SK-N-SH treated with all-trans-retinoic acid at 6 μM for 48 hours (cell line): ENCODE results near the gene NSUN7.
"Not testable (repeated sequence)": the region's sequence is repeated elsewhere in the genome, so short reads cannot be mapped to it uniquely, and the experiment has no call there.

Experiments
- ATAC-seq: fragments of 200-7000 bp; cut with Tn5 transposase; 3 replicates; pipeline ENCODE4 v1.9.1; 2020; ENCODE audit warnings: mild to moderate bottlenecking, moderate library complexity
- ARNTL ChIP-seq: fragments of 450-650 bp; formaldehyde crosslinking; IDR thresholded peaks from 2 replicates; pipeline ENCODE4 v1.5.0; 2020; ENCODE audit warnings: low read depth, mild to moderate bottlenecking, moderate library complexity, borderline replicate concordance
- BACH2 ChIP-seq: fragments of 250-450 bp; sonication (Bioruptor Pico); IDR thresholded peaks from 2 replicates; pipeline ENCODE4 v1.9.0; 2021; ENCODE audit warnings: mild to moderate bottlenecking, borderline replicate concordance
- CSDC2 ChIP-seq: fragments of 250-450 bp; sonication (Bioruptor Pico); IDR thresholded peaks from 2 replicates; pipeline ENCODE4 v1.5.0; 2020; ENCODE audit warnings: mild to moderate bottlenecking, moderate library complexity
- ESRRG ChIP-seq: fragments of 250-450 bp; sonication (Bioruptor Pico); IDR thresholded peaks from 2 replicates; pipeline ENCODE4 v1.6.1; 2021; ENCODE audit warnings: mild to moderate bottlenecking
- GLIS3 ChIP-seq: fragments of 250-450 bp; sonication (Bioruptor Pico); IDR thresholded peaks from 2 replicates; pipeline ENCODE4 v1.5.0; 2020; ENCODE audit warnings: mild to moderate bottlenecking, moderate library complexity
- ISL1 ChIP-seq: fragments of 250-450 bp; sonication (Bioruptor Pico); IDR thresholded peaks from 2 replicates; pipeline ENCODE4 v2.1.2; 2022; ENCODE audit warnings: mild to moderate bottlenecking, moderate library complexity
- PPARA ChIP-seq: fragments of 250-450 bp; sonication (Bioruptor Pico); IDR thresholded peaks from 2 replicates; pipeline ENCODE4 v1.5.0; 2020; ENCODE audit warnings: mild to moderate bottlenecking, borderline replicate concordance
- RARB ChIP-seq: fragments of 250-450 bp; sonication (Bioruptor Pico); IDR thresholded peaks from 2 replicates; pipeline ENCODE4 v1.8.0; 2021; ENCODE audit warnings: mild to moderate bottlenecking, moderate library complexity
- SNAI2 ChIP-seq: fragments of 250-450 bp; sonication (Bioruptor Pico); IDR thresholded peaks from 2 replicates; pipeline ENCODE4 v1.5.0; 2020; ENCODE audit warnings: mild to moderate bottlenecking, moderate library complexity
- TCF4 ChIP-seq: fragments of 250-450 bp; sonication (Bioruptor Pico); IDR thresholded peaks from 2 replicates; pipeline ENCODE4 v1.8.0; 2021; ENCODE audit warnings: mild to moderate bottlenecking, moderate library complexity, borderline replicate concordance
- ZC3H10 ChIP-seq: fragments of 250-450 bp; sonication (Bioruptor Pico); IDR thresholded peaks from 2 replicates; pipeline ENCODE4 v1.5.1; 2021; ENCODE audit warnings: mild to moderate bottlenecking, moderate library complexity
- ZFP3 ChIP-seq: fragments of 250-450 bp; sonication (Bioruptor Pico); IDR thresholded peaks from 2 replicates; pipeline ENCODE4 v1.5.0; 2020; ENCODE audit warnings: mild to moderate bottlenecking, moderate library complexity
- ZFP30 ChIP-seq: fragments of 450-650 bp; formaldehyde crosslinking; IDR thresholded peaks from 2 replicates; pipeline ENCODE4 v1.5.0; 2022; ENCODE audit warnings: mild to moderate bottlenecking, moderate library complexity
- ZNF565 ChIP-seq: fragments of 450-650 bp; formaldehyde crosslinking; conservative IDR thresholded peaks from 2 replicates; pipeline ENCODE4 v1.5.0; 2020; ENCODE audit warnings: low read depth, mild to moderate bottlenecking, moderate library complexity
- ZNF70 ChIP-seq: fragments of 450-650 bp; formaldehyde crosslinking; IDR thresholded peaks from 2 replicates; pipeline ENCODE4 v1.5.0; 2020; ENCODE audit warnings: mild to moderate bottlenecking, moderate library complexity
- ZNF8 ChIP-seq: fragments of 450-650 bp; formaldehyde crosslinking; IDR thresholded peaks from 2 replicates; pipeline ENCODE4 v1.5.0; 2020; ENCODE audit warnings: mild to moderate bottlenecking, moderate library complexity
- TF ChIP-seq, protein P1 (sequence below): fragments of 250-450 bp; sonication (Bioruptor Pico); IDR thresholded peaks from 2 replicates; pipeline ENCODE4 v1.5.0; 2020; ENCODE audit warnings: mild to moderate bottlenecking, moderate library complexity
- TF ChIP-seq, protein P2 (sequence below): fragments of 250-450 bp; sonication (Bioruptor Pico); IDR thresholded peaks from 2 replicates; pipeline ENCODE4 v1.8.0; 2021; ENCODE audit warnings: low read depth, mild to moderate bottlenecking, moderate library complexity, borderline replicate concordance
- TF ChIP-seq, protein P3 (sequence below): fragments of 250-450 bp; sonication (Bioruptor Pico); IDR thresholded peaks from 2 replicates; pipeline ENCODE4 v1.5.1; 2021; ENCODE audit warnings: mild to moderate bottlenecking, moderate library complexity
- TF ChIP-seq, protein P4 (sequence below): fragments of 250-450 bp; sonication (Bioruptor Pico); IDR thresholded peaks from 2 replicates; pipeline ENCODE4 v1.8.0; 2020; ENCODE audit warnings: mild to moderate bottlenecking, moderate library complexity, borderline replicate concordance
- TF ChIP-seq, protein P5 (sequence below): fragments of 250-450 bp; sonication (Bioruptor Pico); IDR thresholded peaks from 2 replicates; pipeline ENCODE4 v1.5.1; 2020; ENCODE audit warnings: low read depth, mild to moderate bottlenecking, moderate library complexity

NSUN7 gene

DNA sequence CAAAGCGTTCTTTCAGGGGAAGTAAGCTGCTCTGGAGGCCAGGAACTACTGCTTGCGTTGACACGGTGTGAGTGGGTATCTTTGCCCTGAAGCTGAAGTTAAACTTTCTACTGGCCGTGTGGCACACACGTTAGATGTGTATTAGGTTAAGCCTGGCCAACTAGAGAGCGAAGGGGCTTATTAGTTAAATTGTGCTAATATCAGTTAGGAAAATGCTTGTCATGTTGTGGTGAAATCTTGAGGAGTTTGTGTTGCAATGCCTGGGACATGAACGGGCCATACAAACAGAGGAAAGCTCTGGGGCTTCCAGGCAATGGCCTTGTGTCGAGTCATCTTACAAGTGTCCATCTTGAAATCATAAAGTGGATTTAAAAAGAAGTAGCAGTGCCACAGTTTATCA is 62.6 kb downstream of the NSUN7 start (continued):
- TF ChIP-seq, protein P1, sequence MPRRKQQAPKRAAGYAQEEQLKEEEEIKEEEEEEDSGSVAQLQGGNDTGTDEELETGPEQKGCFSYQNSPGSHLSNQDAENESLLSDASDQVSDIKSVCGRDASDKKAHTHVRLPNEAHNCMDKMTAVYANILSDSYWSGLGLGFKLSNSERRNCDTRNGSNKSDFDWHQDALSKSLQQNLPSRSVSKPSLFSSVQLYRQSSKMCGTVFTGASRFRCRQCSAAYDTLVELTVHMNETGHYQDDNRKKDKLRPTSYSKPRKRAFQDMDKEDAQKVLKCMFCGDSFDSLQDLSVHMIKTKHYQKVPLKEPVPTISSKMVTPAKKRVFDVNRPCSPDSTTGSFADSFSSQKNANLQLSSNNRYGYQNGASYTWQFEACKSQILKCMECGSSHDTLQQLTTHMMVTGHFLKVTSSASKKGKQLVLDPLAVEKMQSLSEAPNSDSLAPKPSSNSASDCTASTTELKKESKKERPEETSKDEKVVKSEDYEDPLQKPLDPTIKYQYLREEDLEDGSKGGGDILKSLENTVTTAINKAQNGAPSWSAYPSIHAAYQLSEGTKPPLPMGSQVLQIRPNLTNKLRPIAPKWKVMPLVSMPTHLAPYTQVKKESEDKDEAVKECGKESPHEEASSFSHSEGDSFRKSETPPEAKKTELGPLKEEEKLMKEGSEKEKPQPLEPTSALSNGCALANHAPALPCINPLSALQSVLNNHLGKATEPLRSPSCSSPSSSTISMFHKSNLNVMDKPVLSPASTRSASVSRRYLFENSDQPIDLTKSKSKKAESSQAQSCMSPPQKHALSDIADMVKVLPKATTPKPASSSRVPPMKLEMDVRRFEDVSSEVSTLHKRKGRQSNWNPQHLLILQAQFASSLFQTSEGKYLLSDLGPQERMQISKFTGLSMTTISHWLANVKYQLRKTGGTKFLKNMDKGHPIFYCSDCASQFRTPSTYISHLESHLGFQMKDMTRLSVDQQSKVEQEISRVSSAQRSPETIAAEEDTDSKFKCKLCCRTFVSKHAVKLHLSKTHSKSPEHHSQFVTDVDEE (CRISPR knock-in tag) = no peak
- TF ChIP-seq ZNF70 (CRISPR knock-in tag) = no peak
- no peak for TF ChIP-seq ZFP3 (CRISPR knock-in tag)
- TF ChIP-seq BACH2 (CRISPR knock-in tag) = no peak
- no peak for TF ChIP-seq TCF4
- TF ChIP-seq, all 23 proteins: peak for 0

DNA sequence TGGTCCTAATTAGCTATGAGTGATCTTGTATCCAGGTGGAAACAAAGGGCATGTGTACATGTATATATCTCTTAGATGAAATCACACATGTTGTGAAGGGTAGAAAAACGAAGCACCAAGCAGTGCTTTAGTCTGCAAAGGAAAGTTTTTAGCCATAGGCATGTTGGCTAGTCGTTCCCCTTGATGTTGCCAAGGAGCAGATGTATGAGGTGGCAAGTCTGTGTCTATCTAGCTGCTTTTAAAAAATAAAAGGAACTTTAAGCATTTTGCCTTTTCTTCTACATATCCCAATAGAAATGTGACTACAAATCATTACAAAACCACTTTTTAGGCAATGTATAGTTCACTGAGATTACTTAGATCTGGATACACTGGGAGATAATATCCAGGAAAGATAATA is 63.1 kb downstream of the NSUN7 start:
- no peak for ATAC-seq
- no peak for TF ChIP-seq ARNTL
- no peak for TF ChIP-seq ZFP3 (CRISPR knock-in tag)
- TF ChIP-seq, protein P2, sequence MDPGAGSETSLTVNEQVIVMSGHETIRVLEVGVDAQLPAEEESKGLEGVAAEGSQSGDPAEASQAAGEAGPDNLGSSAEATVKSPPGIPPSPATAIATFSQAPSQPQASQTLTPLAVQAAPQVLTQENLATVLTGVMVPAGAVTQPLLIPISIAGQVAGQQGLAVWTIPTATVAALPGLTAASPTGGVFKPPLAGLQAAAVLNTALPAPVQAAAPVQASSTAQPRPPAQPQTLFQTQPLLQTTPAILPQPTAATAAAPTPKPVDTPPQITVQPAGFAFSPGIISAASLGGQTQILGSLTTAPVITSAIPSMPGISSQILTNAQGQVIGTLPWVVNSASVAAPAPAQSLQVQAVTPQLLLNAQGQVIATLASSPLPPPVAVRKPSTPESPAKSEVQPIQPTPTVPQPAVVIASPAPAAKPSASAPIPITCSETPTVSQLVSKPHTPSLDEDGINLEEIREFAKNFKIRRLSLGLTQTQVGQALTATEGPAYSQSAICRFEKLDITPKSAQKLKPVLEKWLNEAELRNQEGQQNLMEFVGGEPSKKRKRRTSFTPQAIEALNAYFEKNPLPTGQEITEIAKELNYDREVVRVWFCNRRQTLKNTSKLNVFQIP (CRISPR knock-in tag) = no peak
- no peak for TF ChIP-seq BACH2 (CRISPR knock-in tag)
- TF ChIP-seq, protein P3, sequence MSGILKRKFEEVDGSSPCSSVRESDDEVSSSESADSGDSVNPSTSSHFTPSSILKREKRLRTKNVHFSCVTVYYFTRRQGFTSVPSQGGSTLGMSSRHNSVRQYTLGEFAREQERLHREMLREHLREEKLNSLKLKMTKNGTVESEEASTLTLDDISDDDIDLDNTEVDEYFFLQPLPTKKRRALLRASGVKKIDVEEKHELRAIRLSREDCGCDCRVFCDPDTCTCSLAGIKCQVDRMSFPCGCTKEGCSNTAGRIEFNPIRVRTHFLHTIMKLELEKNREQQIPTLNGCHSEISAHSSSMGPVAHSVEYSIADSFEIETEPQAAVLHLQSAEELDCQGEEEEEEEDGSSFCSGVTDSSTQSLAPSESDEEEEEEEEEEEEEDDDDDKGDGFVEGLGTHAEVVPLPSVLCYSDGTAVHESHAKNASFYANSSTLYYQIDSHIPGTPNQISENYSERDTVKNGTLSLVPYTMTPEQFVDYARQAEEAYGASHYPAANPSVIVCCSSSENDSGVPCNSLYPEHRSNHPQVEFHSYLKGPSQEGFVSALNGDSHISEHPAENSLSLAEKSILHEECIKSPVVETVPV (CRISPR knock-in tag) = no peak
- no peak for TF ChIP-seq ZNF70 (CRISPR knock-in tag)

DNA sequence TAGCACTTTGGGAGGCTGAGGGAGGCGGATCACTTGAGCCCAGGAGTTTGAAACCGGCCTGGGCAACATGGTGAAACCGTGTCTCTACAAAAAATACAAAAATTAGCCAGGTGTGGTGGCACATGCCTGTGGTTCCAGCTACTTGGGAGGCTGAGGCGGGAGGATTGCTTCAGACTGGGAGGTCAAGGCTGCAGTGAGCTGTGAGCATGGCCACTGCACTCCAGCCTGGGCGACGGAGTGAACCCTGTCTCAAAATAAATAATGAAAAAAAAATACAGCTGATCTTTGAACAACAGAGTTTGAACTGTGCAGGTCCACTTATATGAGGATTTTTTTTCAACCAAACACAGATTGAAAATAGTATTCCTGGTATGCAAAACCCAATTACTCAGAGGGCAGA is 67.4 kb downstream of the NSUN7 start:
- not testable (repeated sequence) for ATAC-seq

DNA sequence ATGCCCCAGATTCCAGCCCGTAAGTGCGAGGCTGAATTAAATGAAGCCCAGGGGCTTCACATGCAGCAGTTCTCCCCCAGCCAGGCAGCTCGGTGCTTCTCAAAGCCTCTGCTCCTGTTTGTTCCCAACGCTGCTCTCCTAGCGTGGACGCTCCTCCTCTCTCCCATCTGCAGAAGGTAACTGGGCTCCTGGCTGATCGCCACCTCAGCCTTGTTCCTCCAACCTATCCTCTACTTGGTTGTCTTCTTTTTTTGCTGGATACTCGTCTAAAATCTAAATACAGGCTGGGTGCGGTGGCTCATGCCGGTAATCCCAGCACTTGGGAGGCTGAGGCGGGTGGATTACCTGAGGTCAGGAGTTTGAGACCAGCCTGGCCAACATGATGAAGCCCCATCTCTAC is 70.3 kb downstream of the NSUN7 start:
- TF ChIP-seq TCF4 (no peak), BACH2 (CRISPR knock-in tag) (no peak), GLIS3 (CRISPR knock-in tag) (no peak), ZFP30 (no peak), PPARA (CRISPR knock-in tag) (no peak), ISL1 (CRISPR knock-in tag) (no peak), ZNF565 (no peak), ESRRG (CRISPR knock-in tag) (no peak), SNAI2 (CRISPR knock-in tag) (no peak), CSDC2 (CRISPR knock-in tag) (no peak), ZNF8 (CRISPR knock-in tag) (no peak), ZC3H10 (CRISPR knock-in tag) (no peak), ARNTL (no peak), RARB (CRISPR knock-in tag) (no peak)
- TF ChIP-seq, protein P4, sequence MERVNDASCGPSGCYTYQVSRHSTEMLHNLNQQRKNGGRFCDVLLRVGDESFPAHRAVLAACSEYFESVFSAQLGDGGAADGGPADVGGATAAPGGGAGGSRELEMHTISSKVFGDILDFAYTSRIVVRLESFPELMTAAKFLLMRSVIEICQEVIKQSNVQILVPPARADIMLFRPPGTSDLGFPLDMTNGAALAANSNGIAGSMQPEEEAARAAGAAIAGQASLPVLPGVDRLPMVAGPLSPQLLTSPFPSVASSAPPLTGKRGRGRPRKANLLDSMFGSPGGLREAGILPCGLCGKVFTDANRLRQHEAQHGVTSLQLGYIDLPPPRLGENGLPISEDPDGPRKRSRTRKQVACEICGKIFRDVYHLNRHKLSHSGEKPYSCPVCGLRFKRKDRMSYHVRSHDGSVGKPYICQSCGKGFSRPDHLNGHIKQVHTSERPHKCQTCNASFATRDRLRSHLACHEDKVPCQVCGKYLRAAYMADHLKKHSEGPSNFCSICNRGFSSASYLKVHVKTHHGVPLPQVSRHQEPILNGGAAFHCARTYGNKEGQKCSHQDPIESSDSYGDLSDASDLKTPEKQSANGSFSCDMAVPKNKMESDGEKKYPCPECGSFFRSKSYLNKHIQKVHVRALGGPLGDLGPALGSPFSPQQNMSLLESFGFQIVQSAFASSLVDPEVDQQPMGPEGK (CRISPR knock-in tag) = no peak
- TF ChIP-seq, protein P1 (CRISPR knock-in tag) = no peak
- TF ChIP-seq, protein P3 (CRISPR knock-in tag) = no peak
- TF ChIP-seq, protein P2 (CRISPR knock-in tag) = no peak
- TF ChIP-seq, protein P5, sequence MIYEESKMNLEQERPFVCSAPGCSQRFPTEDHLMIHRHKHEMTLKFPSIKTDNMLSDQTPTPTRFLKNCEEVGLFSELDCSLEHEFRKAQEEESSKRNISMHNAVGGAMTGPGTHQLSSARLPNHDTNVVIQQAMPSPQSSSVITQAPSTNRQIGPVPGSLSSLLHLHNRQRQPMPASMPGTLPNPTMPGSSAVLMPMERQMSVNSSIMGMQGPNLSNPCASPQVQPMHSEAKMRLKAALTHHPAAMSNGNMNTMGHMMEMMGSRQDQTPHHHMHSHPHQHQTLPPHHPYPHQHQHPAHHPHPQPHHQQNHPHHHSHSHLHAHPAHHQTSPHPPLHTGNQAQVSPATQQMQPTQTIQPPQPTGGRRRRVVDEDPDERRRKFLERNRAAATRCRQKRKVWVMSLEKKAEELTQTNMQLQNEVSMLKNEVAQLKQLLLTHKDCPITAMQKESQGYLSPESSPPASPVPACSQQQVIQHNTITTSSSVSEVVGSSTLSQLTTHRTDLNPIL (CRISPR knock-in tag) = no peak
- ATAC-seq = no peak
